B cell (primary cell): Measurements from ENCODE around the gene EEF1A1.

ENCODE experiments used
- EZH2 ChIP-seq: IDR thresholded peaks from 2 replicates; pipeline ENCODE4 v1.6.1; 2012; ENCODE audit warnings: borderline replicate concordance, low read depth, mild to moderate bottlenecking, moderate library complexity, low read length; ENCODE audit not compliant: insufficient read depth, poor library complexity, severe bottlenecking
- TF ChIP-seq, protein P1 (sequence below): fragments of 200-600 bp; IDR thresholded peaks from one replicate; pipeline ENCODE4 v1.8.0; 2022; ENCODE audit warnings: antibody characterized with exemption, mild to moderate bottlenecking

- TF ChIP-seq, protein P1, sequence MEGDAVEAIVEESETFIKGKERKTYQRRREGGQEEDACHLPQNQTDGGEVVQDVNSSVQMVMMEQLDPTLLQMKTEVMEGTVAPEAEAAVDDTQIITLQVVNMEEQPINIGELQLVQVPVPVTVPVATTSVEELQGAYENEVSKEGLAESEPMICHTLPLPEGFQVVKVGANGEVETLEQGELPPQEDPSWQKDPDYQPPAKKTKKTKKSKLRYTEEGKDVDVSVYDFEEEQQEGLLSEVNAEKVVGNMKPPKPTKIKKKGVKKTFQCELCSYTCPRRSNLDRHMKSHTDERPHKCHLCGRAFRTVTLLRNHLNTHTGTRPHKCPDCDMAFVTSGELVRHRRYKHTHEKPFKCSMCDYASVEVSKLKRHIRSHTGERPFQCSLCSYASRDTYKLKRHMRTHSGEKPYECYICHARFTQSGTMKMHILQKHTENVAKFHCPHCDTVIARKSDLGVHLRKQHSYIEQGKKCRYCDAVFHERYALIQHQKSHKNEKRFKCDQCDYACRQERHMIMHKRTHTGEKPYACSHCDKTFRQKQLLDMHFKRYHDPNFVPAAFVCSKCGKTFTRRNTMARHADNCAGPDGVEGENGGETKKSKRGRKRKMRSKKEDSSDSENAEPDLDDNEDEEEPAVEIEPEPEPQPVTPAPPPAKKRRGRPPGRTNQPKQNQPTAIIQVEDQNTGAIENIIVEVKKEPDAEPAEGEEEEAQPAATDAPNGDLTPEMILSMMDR, result no peak
- TF ChIP-seq EZH2, result no peak
Measured at GRCh38 chr6:73503027-73503772, 17.6 kb downstream of the EEF1A1 start.
